Caco-2 (cell line): ENCODE results near the gene AVEN. TPM values are rescaled to one million over a fixed set of nuclear protein-coding genes. Genes with fewer than 3 reads are reported as not detected.
"Not testable (repeated sequence)": the region's sequence is repeated elsewhere in the genome, so short reads cannot be mapped to it uniquely, and the experiment has no call there.

Experiments
- BruUV-seq: library from RNA; stranded (reverse); fragments of 400-500 nt; replicated peaks from 2 replicates; lab custom pipeline; 2021; lab: Mats Ljungman, UMichigan
- CTCF ChIA-PET: fragments of 300-600 bp; sonication (Branson Sonifier 250); formaldehyde crosslinking; loops from one replicate; lab custom pipeline; 2022; ENCODE audit warnings: antibody characterized with exemption; lab: Charles Lee
- POLR2A ChIA-PET: fragments of 300-600 bp; sonication (Branson Sonifier 250); formaldehyde crosslinking; loops from one replicate; lab custom pipeline; 2022; ENCODE audit warnings: antibody characterized with exemption; lab: Charles Lee
- DNase-seq, 2 experiments: peaks; one replicate each; pipeline versions ENCODE4 v3.0.0 to v3.0.0-alpha.2; 2020 to 2022
- H3K27me3 ChIP-seq: replicated peaks from 2 replicates; pipeline ENCODE4 v1.6.0; 2011; ENCODE audit warnings: low read length; ENCODE audit not compliant: control insufficient read depth, insufficient read depth
- H3K36me3 ChIP-seq: 2 replicates; pipeline ENCODE4 v1.5.1; 2011; ENCODE audit warnings: low read length; ENCODE audit not compliant: control insufficient read depth, insufficient read depth
- H3K4me1 ChIP-seq: fragments of 250-450 bp; sonication (Bioruptor Pico); 2 replicates; pipeline ENCODE4 v1.5.1; 2020; ENCODE audit warnings: mild to moderate bottlenecking
- H3K4me3 ChIP-seq: 2 replicates; pipeline ENCODE4 v1.5.1; 2011; ENCODE audit warnings: low read depth, mild to moderate bottlenecking, control low read depth, low read length
- H3K9me3 ChIP-seq: fragments of 250-450 bp; sonication (Bioruptor Pico); 2 replicates; pipeline ENCODE4 v1.5.1; 2020; ENCODE audit warnings: mild to moderate bottlenecking, moderate library complexity
- H3K27ac Mint-ChIP-seq: one replicate; pipeline ENCODE4 v1.8.0; 2022; ENCODE audit warnings: mixed read lengths; ENCODE audit not compliant: unreplicated experiment
- H3K27me3 Mint-ChIP-seq: one replicate; pipeline ENCODE4 v1.8.0; 2022; ENCODE audit warnings: mixed read lengths; ENCODE audit not compliant: insufficient read depth, unreplicated experiment
- H3K36me3 Mint-ChIP-seq: one replicate; pipeline ENCODE4 v1.8.0; 2022; ENCODE audit warnings: mild to moderate bottlenecking, mixed read lengths; ENCODE audit not compliant: insufficient read depth, unreplicated experiment
- H3K4me1 Mint-ChIP-seq: one replicate; pipeline ENCODE4 v1.8.0; 2022; ENCODE audit warnings: low read depth, mixed read lengths; ENCODE audit not compliant: unreplicated experiment
- H3K4me3 Mint-ChIP-seq: one replicate; pipeline ENCODE4 v1.8.0; 2022; ENCODE audit warnings: mild to moderate bottlenecking, moderate library complexity, mixed read lengths; ENCODE audit not compliant: unreplicated experiment
- H3K9me3 Mint-ChIP-seq: one replicate; pipeline ENCODE4 v1.8.0; 2022; ENCODE audit warnings: mixed read lengths; ENCODE audit not compliant: unreplicated experiment
- CTCF ChIP-seq, 2 experiments: fragments of 200-600 bp in 1 of 2; IDR thresholded peaks; 1 replicate in 1 of 2; 2 replicates in 1 of 2; pipeline versions ENCODE4 v1.5.1 to v1.8.0; 2011 to 2022; ENCODE audit warnings: antibody characterized with exemption in 1 of 2, control low read depth in 1 of 2, inconsistent platforms in 1 of 2, low read depth in 1 of 2, low read length in 1 of 2, mild to moderate bottlenecking in 1 of 2, moderate library complexity in 1 of 2; ENCODE audit not compliant: insufficient read depth in 1 of 2, severe bottlenecking in 1 of 2, unreplicated experiment in 1 of 2
- intact Hi-C: fragments of 100-400 bp; cut with micrococcal nuclease; formaldehyde crosslinking; loops from one replicate; pipeline ENCODE4 v1.10.0; 2022; ENCODE audit not compliant: unreplicated experiment
- total RNA-seq: library from RNA; stranded (reverse); gene quantifications from 2 replicates; pipeline ENCODE4 v1.2.3, GENCODE V29; 2022

AVEN gene
- total RNA-seq, 1 experiment from 2014 or later: 8.7 TPM

- Histone ChIP-seq H3K9me3 (no peaks in the 10 kb centered on the region), H3K4me3 (no peak overlapping the region), H3K36me3 (no peaks in the 10 kb centered on the region), H3K27me3 (no peaks in the 10 kb centered on the region), H3K4me1 (no peaks in the 10 kb centered on the region)
- ChIA-PET POLR2A (no interaction called here), CTCF (no interaction called here)
- no TSS peak for BruUV-seq
- Mint-ChIP-seq H3K27ac (no peak overlapping the region), H3K4me1 (no peaks in the 10 kb centered on the region), H3K9me3 (no peaks in the 10 kb centered on the region), H3K36me3 (no peaks in the 10 kb centered on the region), H3K4me3 (no peak overlapping the region), H3K27me3 (peaks cover 3% of the 10 kb centered on the region)
- TF ChIP-seq CTCF (IDR thresholded peaks at IDR 0.05; ENCODE audit: insufficient read depth in 1 of 2, low read depth in 1 of 2, low read length in 1 of 2, severe bottlenecking in 1 of 2, unreplicated experiment in 1 of 2): no peak
- DNase-seq: no peak
- intact Hi-C loops: no loop called here
Observed at GRCh38 chr15:33825453-33825852, 213.6 kb downstream of the AVEN start.

- no peaks in the 10 kb centered on the region for H3K4me1 ChIP-seq
- intact Hi-C loops: no loop called here
- no peaks in the 10 kb centered on the region for H3K27me3 ChIP-seq
- Mint-ChIP-seq H3K4me1 (no peaks in the 10 kb centered on the region), H3K36me3 (no peaks in the 10 kb centered on the region), H3K4me3 (no peak overlapping the region), H3K9me3 (no peaks in the 10 kb centered on the region), H3K27ac (no peak overlapping the region), H3K27me3 (peaks cover 3% of the 10 kb centered on the region)
- no peak overlapping the region for H3K4me3 ChIP-seq
- no TSS peak for BruUV-seq
- DNase-seq: no peak
- no peak for TF ChIP-seq CTCF (IDR thresholded peaks at IDR 0.05; ENCODE audit: insufficient read depth in 1 of 2, low read depth in 1 of 2, low read length in 1 of 2, severe bottlenecking in 1 of 2, unreplicated experiment in 1 of 2)
- no peaks in the 10 kb centered on the region for H3K9me3 ChIP-seq
- no peaks in the 10 kb centered on the region for H3K36me3 ChIP-seq
- CTCF ChIA-PET: no interaction called here
- POLR2A ChIA-PET: interaction anchor here (0.6 kb wide), 1 partner anchor 75 kb away, joined by 3 read pairs; no protein-coding TSS in a partner anchor
Observed at GRCh38 chr15:33823119-33823518, 215.9 kb downstream of the AVEN start.

GRCh38 chr15:33822479-33822878, 216.5 kb downstream of the AVEN start:
- Histone ChIP-seq H3K4me1 (no peaks in the 10 kb centered on the region), H3K9me3 (no peaks in the 10 kb centered on the region), H3K27me3 (no peaks in the 10 kb centered on the region), H3K36me3 (no peaks in the 10 kb centered on the region), H3K4me3 (no peak overlapping the region)
- no TSS peak for BruUV-seq
- no peaks in the 10 kb centered on the region for H3K4me1 Mint-ChIP-seq
- H3K27me3 Mint-ChIP-seq: peaks cover 5% of the 10 kb centered on the region
- POLR2A ChIA-PET: interaction anchor here (0.6 kb wide), 1 partner anchor 76 kb away, joined by 3 read pairs; no protein-coding TSS in a partner anchor
- intact Hi-C loops: no loop called here
- CTCF ChIA-PET: no interaction called here
- H3K9me3 Mint-ChIP-seq: no peaks in the 10 kb centered on the region
- no peak for TF ChIP-seq CTCF (IDR thresholded peaks at IDR 0.05; ENCODE audit: insufficient read depth in 1 of 2, low read depth in 1 of 2, low read length in 1 of 2, severe bottlenecking in 1 of 2, unreplicated experiment in 1 of 2)
- H3K27ac Mint-ChIP-seq: no peak overlapping the region
- DNase-seq: no peak
- no peaks in the 10 kb centered on the region for H3K36me3 Mint-ChIP-seq
- no peak overlapping the region for H3K4me3 Mint-ChIP-seq

- H3K27me3 ChIP-seq, intact Hi-C loops, BruUV-seq, DNase-seq, CTCF ChIA-PET, H3K4me3 Mint-ChIP-seq, H3K36me3 ChIP-seq, H3K4me1 Mint-ChIP-seq, POLR2A ChIA-PET, H3K9me3 Mint-ChIP-seq, H3K27ac Mint-ChIP-seq, H3K36me3 Mint-ChIP-seq, H3K4me1 ChIP-seq, H3K4me3 ChIP-seq, H3K27me3 Mint-ChIP-seq, H3K9me3 ChIP-seq: not testable (repeated sequence)
Observed at GRCh38 chr15:33819499-33819898, 219.5 kb downstream of the AVEN start.
